GM18907 (cell line): ENCODE results near the gene MTCL3.
"Not testable (repeated sequence)": the region's sequence is repeated elsewhere in the genome, so short reads cannot be mapped to it uniquely, and the experiment has no call there.

ENCODE experiments used
- ATAC-seq: cut with Tn5 transposase; IDR thresholded peaks from one replicate; pipeline ENCODE4 v1.9.1; 2021; ENCODE audit warnings: mild to moderate bottlenecking, moderate library complexity; ENCODE audit not compliant: unreplicated experiment

Gene MTCL3

GRCh38 chr6:127436578-127437110 is 82.5 kb downstream of the MTCL3 start:
- ATAC-seq: no peak

GRCh38 chr6:127435626-127436220 is 83.4 kb downstream of the MTCL3 start:
- no peak for ATAC-seq

- no peak for ATAC-seq
Observed at GRCh38 chr6:127434651-127435050, 84.5 kb downstream of the MTCL3 start.

- not testable (repeated sequence) for ATAC-seq
Observed at GRCh38 chr6:127428562-127428961, 90.6 kb downstream of the MTCL3 start.

GRCh38 chr6:127423921-127424320 is 95.2 kb downstream of the MTCL3 start:
- ATAC-seq: no peak
